HG03442 (cell line): ENCODE results near the gene FCGR3B.
A peak's percentile ranks its signal among the peaks of the same experiment; 100 is the strongest.
"Not testable (repeated sequence)": the region's sequence is repeated elsewhere in the genome, so short reads cannot be mapped to it uniquely, and the experiment has no call there.

Experiments
- ATAC-seq: cut with Tn5 transposase; IDR thresholded peaks from one replicate; pipeline ENCODE4 v1.9.1; 2021; ENCODE audit warnings: mild to moderate bottlenecking, moderate library complexity; ENCODE audit not compliant: unreplicated experiment

FCGR3B gene

DNA sequence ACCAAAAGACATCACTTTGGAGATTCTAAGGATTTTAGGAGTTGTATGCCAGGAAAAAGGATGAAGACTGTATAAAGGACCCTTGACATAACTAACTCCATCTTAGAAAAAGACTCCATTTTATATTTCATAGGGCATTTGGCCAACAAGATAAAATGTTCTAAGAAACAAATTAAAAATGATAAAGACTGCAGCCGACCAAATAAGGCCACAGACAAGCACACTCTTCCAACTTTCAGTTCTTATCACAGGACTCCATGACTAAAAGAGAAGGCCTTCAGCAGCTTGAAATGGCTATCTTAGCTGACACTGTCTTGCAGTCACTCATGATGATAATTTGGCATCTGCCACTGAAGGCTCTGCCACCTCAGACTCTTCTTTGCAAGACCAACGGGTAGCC is 8.2 kb upstream of the FCGR3B start:
- not testable (repeated sequence) for ATAC-seq

DNA sequence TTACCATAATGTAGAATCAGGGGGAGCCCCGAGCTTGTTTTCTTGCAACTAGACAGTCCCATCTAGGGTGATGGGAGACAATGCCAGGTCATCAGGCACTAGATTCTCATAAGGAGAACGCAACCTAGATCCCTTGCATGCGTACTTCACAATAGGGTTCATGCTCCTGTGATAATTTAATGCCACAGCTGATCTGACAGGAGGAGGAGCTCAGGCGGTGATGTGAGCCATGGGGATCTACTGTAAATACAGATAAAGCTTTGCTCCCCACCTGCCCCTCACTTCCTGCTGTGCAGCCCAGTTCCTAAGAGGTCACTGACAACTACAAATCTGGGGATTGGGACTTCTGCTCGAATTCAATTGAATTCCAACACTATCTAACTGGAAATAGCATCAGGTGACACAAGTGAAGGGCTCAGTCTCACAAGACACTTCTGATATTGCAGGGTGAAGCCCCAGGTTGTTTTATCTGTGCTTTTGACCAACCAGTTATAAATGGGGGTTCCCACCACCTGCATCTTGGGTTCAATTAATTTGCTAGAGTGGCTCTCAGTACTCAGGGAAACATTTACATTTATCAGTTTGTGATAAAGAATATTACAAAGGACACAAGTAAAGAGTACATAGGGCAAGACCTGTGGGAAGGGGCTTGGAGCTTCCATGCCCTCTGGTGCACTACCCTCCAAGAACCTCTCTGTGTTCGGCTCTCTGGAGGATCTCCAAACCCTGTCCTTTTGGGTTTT is 7.4 kb upstream of the FCGR3B start:
- ATAC-seq, result not testable (repeated sequence)

DNA sequence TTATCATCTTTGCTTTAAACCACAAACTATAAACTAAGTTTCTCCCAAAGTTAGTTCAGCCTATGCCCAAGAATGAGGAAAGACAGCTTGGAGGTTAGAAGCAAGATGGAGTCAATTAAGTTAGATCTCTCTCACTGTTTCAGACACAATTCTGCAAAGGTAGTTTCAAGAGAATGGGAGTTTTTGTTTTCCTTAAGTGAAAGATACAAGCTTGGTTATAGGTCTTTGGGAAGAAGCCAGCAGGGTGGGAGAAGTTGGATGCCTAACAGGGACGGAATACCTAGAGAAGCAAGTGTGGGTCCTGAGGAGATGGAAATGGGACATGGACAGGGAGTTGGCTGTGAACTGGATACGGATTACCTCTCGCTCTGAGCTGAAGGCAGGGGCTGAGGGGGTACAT is 6.0 kb upstream of the FCGR3B start:
- not testable (repeated sequence) for ATAC-seq

DNA sequence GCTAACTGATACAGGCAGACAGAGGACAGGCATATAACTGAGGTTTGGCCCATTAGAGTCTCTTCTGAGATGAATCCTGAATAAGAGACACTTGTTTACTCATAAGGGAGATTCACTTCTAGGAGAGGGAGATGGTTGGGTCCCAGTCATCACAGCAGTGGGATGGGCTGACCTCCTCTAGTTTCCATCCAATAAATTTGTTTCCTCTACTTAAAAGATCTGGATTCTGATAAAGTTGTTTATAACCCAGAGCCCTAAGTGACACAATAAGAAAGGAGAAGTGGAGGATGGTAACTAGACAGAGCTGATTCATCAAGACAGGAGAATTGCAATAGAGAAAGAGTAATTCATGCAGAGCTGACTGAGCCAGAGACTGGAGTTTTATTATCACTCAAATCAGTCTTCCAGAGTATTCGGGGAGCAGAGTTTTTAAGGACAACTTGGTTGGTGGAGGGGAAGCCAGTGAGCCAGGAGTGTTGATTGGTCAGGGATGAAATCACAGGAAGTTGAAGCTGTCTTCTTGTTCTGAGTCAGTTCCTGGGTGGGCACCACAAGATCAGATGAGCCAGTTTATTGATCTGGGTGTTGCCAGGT is 5.3 kb upstream of the FCGR3B start:
- not testable (repeated sequence) for ATAC-seq

DNA sequence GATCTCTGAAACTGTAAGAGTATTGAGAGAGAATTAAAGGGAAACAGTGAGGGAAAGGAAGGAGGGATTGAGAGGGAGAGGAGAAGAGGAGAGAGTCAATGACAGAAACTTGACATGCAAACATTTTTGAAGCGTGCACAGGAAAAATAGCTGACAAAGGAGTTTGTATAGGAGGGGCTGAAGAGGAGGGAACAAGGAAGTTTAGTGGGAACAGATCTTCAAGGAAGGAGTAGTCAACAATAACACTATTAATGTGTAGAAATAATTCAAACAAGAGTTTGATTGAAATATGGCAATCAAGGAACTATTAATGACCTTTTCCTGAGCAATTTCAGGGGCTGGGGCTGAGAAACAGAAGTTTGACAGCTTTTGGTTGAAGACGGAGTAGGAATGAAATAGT is 4.0 kb upstream of the FCGR3B start:
- ATAC-seq, result not testable (repeated sequence)

DNA sequence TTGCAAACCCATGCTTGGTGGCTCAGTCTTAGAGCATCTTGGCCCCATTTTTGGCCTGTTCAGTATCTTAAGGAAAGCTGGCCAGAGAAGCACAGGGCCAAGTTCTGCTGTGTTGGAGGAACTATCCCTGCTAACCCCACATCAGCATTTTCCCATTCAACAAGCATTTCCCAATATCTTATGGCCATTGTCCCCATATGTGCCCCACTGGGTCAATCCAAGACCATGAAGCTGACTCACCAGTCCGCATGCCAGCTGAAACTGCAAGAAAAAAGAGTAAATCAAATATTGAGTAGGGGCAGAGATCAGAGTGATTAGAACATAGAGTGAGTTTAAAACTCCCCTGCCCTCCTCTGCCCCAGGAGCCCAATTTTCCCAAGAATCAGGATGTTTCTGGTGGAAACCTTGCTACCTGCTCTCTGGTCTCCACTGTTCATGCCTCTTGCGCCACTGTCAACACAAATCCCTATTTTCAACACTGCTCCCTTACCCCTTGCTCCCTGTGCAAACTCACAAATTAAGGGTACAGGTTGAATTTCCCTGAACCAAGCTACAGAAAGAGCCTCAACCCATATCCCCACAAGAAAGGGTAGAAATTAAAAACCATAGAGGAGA is 741 bp downstream of the FCGR3B start:
- not testable (repeated sequence) for ATAC-seq

DNA sequence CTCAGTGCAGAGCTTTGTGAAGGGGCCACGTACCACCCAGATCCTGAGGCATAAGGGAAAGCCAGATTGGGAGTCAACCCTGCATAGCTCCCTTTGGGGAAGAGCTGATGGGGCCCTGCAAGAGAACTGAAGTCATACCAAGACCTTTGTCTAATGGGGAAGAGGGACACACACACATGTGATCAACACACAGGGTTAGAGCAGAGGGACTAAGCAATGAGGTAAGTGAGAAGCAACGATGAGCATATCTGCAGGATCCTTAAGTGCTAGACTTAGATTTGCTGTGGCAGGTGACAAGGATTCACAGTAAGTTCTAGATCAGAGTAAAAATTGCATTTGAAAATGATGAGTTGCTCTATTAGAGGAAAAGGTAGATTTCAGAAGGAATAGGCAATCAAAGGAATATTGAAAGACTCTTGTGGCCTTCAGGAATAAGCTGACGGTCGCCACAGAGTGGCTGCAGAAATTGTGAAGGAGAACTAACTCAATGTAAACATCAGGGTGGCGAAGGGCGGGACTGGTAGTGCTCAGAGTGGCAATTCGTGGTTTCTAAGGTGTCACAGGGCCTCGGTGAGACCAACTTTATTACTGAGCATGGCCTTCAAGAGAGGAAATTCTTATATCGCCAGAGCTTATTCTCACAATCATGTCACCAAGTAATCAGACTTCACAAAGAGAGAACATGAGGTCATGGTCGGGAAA is 4.4 kb downstream of the FCGR3B start:
- not testable (repeated sequence) for ATAC-seq

DNA sequence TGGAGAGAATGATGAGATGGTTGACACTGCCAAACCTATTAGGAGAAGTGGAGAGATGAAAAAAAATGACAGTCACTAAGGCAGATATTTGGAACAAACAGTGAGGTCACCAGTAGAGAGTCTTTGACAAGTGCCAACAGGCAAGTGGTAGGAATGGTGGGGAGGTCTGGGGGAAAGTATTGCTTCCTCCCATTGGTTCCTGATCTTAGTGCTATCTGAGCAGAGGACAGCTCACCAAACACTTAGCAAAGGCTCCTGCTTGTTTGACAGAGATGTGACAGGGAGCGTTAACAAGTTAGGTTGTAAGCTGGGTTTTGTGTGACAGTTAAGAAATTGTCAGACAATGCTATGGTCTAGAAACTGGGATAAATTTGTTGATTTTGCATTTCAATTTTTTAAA is 6.4 kb downstream of the FCGR3B start:
- not testable (repeated sequence) for ATAC-seq

DNA sequence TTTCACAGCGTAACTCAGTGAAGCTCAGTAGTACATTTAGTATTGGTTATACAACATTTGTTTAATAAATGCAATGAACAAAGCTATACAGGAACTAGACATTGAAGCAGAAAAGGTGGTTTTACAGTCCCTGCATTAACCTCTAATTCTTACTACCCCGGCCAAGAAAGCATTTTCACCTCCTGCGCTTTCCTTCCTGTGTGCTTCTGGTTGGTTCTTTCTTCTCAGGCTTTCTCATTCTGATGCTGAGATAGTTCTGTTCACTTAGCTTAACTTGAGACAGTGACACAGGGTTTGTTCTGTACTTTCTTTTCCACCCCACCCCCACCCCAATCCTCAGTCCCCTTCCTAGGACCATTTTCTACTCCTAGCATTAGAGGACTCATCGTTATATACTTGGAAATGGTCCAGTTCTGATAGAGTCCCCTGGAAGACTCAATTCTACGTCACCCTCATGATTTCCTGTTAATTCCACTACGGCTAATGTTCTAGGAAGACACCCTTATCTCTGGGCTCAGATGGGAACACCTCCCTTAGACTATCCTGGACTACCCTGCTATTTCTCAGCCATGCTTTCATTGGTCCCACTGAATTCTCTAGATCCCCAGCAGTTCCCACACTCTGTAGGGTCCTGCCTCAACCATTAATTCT is 7.5 kb downstream of the FCGR3B start:
- ATAC-seq, result peak; percentile 42

DNA sequence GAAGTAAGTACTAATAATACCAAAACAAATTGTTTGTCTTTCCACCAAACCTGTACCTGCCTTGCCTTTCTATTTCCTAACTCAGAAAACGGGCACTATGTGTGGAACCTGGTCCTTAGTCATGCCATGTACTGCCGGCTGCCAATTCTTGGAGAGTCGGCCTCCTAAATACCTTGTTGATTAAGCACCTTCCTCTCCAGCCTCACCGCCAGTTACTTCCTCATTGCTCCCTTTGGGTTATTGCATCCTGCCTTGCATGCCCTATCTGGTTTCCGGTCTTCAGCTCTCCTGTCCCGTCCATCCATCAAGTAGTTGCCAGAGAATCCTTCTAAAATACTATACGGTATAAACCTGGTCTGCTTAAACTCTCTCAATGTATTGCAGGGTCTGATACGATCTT is 8.9 kb downstream of the FCGR3B start:
- ATAC-seq, result peak; percentile 29

DNA sequence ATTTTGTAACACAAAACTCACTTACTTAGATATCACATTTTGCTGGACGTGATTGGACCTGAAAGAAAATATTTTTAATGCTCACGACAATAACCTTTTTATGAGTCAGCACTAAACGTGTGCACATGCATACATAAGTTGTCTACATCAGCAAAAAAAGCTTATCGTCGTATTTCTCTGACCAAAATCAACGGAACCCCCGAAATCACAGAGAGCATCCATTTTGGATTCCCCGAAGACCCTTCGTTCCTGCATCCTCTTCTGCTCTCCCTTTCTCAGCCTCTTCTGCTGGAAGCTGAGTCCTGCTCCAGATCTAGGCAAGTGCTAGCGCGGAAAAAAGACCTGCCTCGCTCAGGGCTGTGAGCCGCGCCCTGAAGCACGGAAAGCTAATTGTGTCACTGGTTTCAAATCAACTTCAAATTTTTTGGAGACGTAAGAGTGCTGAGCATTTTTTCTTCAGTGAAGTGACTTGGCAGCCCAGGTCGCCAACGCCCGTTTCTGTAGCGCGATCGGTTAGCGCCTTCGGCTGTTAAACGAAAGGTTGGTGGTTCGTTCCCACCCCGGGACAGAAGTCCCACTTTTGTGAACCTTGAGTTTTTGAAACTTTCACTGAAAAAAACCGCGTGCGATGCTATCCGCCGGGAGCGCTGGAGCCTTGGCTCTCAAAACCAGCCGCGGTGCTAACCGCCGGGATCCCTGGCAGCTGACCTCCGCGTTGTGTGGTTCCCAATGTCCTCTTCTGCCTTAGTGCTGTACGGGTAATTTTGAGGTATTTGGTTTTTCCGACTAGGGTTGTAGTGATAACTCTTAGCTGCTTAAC is 9.6 kb downstream of the FCGR3B start:
- ATAC-seq, result peak; percentile 43

DNA sequence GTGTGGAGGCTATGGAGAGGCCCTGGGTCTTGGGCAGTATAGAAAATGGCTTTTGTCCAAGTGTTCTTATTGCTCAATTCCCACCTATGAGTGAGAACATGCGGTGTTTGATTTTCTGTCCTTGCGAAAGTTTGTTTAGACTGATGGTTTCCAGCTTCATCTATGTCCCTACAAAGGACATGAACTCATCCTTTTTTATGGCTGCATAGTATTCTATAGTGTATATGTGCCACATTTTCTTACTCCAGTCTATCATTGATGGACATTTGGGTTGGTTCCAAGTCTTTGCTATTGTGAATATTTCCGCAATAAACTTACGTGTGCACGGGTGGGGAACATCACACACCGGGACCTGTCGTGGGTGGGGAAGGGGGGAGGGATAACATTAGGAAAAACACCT is 10.6 kb downstream of the FCGR3B start:
- ATAC-seq, result not testable (repeated sequence)

DNA sequence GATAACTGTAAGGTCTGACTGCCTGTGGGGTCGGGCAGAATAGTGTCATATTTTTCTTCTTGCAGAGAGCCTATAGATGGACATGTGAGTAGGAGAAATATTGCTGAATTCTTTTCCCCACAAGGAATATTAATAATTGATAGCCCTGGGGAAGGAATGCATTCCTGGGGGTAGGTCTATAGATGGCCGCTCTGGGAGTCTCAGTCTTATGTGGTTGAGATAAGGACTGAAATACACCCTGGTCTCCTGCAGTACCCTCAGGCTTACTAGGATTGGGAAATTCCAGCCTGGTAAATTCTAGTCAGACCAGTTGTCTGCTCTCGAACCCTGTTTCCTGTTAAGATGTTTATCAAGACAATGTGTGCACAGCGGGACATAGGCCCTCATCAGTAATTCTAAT is 12.5 kb downstream of the FCGR3B start:
- ATAC-seq, result not testable (repeated sequence)

DNA sequence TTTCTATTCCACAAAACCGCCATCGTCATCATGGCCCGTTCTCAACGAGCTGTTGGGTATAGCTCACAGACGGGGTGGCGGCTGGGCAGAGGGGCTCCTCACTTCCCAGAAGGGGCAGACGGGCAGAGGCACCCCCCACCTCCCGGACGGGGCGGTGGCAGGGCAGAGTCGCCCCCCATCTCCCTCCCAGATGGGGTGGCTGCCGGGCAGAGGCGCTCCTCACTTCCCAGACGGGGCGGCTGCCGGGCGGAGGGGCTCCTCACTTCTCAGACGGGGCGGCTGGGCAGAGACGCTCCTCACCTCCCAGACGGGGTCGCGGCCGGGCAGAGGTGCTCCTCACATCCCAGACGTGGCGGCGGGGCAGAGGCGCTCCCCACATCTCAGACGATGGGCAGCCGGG is 14.6 kb downstream of the FCGR3B start:
- ATAC-seq, result not testable (repeated sequence)

DNA sequence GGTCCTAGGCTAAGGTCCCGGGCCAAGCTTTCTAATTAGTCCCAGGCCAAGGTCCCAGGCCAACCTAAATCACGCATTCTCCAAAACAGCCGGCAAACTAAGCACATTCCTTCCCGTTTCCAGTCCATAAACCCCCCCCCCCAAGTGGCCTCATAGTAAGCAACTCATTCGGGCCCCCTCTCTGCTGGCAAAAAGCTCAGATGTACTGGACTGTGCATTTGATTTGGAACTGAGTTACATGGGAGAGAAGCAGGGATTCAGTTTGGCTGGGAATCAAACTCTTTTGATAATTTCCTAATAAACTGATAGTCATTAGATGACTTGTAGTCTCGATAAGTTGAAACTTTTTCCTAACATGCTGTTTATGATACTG is 17.8 kb downstream of the FCGR3B start:
- not testable (repeated sequence) for ATAC-seq

DNA sequence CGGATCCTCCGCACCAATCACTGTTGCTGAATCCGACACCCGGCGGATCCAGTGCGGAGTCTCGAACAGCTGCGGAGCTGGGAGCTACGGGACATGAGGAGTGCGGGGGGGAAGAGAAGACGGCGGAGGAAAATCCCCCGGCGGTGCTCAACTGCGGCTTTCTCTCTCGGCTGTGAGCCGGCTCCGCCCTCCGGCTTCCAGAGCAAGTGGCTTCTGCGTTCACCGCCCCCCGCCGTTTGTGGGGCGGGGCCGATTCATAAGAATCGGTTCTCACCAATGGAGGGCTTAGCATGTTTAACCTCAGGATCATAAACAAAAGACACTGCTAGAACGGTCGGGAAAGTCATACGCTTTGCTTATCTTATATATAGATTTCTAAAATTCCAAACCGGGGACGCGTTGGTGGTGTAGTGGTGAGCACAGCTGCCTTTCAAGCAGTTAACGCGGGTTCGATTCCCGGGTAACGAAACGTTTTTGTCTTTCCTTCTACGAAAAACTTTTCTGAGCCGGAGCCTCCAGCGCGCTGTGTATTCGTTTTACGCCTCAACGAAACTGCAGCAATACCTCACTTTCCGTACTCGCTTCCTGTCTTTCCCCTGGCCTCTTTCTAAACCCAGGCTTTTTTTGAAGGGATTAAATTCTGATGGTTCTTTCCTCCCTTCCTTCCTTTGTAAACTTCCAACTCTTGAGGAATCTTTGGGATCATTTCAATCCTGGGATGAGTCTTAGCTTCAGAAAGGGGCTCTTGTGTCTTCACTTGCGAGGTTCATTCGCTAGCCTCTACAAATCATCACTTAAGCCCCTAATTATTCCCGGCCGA is 18.4 kb downstream of the FCGR3B start:
- peak; percentile 85 for ATAC-seq

DNA sequence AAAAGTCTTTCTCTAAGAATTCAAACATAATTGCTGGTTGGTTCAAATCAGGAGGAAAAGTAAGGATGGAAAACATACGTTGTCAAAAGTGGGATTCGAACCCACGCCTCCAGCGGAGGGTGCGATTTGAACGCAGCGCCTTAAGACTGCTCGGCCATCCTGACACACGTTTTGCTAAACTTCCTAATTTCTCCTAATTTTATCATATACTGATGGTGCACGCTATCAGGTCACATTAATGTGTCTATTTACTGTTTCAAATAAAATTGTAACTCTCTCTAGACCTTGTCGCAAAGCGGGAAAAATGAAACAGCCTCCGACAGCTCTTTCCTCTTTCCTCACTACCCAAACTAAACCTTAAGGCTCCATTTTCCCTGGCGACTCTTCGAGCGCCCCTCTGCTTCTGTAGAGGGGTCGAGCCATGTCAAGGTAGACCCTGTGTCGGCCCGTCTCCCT is 19.1 kb downstream of the FCGR3B start:
- ATAC-seq, result not testable (repeated sequence)

DNA sequence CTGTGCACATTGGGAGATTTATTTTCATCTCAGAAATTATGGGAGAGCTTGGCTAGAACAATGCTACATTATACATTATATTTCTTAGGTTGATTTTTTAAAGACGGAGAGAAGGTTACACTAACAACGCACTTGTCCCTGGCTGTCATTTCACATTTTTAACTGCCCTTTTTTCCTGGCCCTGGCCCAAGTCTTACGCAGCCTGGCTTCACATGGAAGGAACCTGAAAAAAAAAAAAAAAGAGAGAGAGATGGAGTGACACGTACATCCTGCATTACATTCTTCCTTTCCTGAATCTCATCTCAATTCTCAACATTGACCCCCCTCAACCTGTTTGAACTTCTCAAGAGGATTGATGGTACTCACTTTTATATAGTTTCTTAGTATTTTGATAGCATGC is 20.8 kb downstream of the FCGR3B start:
- not testable (repeated sequence) for ATAC-seq
